DMS153 (cell line): ENCODE data around the gene CALD1.

Experiments used
- DNase-seq: peaks from one replicate; lab custom pipeline; 2025; lab: John Stamatoyannopoulos, UW

CALD1 gene

GRCh38 chr7:134764365-134764764 is 15.1 kb upstream of the CALD1 start:
- no peak for DNase-seq

- no peak for DNase-seq
These were observed 12.5 kb upstream of the CALD1 start for GRCh38 chr7:134766779-134767519.

- no peak for DNase-seq
These were observed 11.8 kb upstream of the CALD1 start for GRCh38 chr7:134767520-134768168.

GRCh38 chr7:134768243-134768642 is 11.2 kb upstream of the CALD1 start:
- no peak for DNase-seq

- DNase-seq, result no peak
These were observed 8.8 kb upstream of the CALD1 start for GRCh38 chr7:134770676-134771075.

- DNase-seq, result no peak
These were observed 8.3 kb upstream of the CALD1 start for GRCh38 chr7:134771111-134771510.

- DNase-seq, result no peak
These were observed 7.5 kb upstream of the CALD1 start for GRCh38 chr7:134771889-134772288.

- DNase-seq, result no peak
These were observed 7.0 kb upstream of the CALD1 start for GRCh38 chr7:134772401-134772800.

- no peak for DNase-seq
These were observed 6.3 kb upstream of the CALD1 start for GRCh38 chr7:134773164-134773563.

GRCh38 chr7:134774119-134774518 is 5.3 kb upstream of the CALD1 start:
- no peak for DNase-seq

GRCh38 chr7:134777470-134777869 is 2.0 kb upstream of the CALD1 start:
- DNase-seq, result no peak

GRCh38 chr7:134777908-134778580 is 1.4 kb upstream of the CALD1 start:
- DNase-seq, result no peak

GRCh38 chr7:134779741-134780065 is 269 bp downstream of the CALD1 start:
- no peak for DNase-seq

- no peak for DNase-seq
These were observed 863 bp downstream of the CALD1 start for GRCh38 chr7:134780166-134780828.

- no peak for DNase-seq
These were observed 1.7 kb downstream of the CALD1 start for GRCh38 chr7:134781171-134781570.

- DNase-seq, result no peak
These were observed 2.7 kb downstream of the CALD1 start for GRCh38 chr7:134782121-134782623.

GRCh38 chr7:134783294-134784069 is 4.0 kb downstream of the CALD1 start:
- no peak for DNase-seq

GRCh38 chr7:134784251-134785049 is 5.0 kb downstream of the CALD1 start:
- no peak for DNase-seq

- DNase-seq, result no peak
These were observed 6.4 kb downstream of the CALD1 start for GRCh38 chr7:134785842-134786241.

GRCh38 chr7:134787064-134787463 is 7.6 kb downstream of the CALD1 start:
- no peak for DNase-seq

- DNase-seq, result no peak
These were observed 8.3 kb downstream of the CALD1 start for GRCh38 chr7:134787720-134788119.
